Measurements from ENCODE around the gene SPATA45. TPM values are rescaled to one million over a fixed set of nuclear protein-coding genes. Genes with fewer than 3 reads are reported as not detected.

Gene SPATA45
- total RNA-seq, 1 experiment from 2014 or later = 0.68 TPM

DNA sequence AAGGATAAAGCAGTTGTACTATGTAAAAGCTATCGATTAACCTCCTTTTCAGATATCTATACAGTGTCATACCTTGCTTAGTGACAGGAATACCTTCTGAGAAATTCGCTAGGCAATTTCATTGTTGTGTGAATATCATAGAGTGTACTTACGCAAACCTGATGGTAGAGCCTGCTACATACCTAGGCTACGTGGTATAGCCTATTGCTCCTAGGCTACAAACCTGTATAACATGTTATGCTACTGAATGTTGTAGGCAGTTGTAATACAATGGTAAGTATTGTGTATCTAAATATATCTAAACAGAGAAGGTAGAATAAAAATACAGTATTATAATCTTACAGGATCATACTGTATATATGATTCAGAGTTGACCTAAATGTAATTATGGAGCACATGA lies 37.1 kb upstream of the SPATA45 start:
- Histone ChIP-seq H2AK5ac (ENCODE audit: insufficient read length, low read length) (no peak overlapping the region), H2BK12ac (ENCODE audit: insufficient read length, low read depth, low read length) (no peak overlapping the region), H4K20me1 (ENCODE audit: control insufficient read depth, insufficient read depth, insufficient read length) (no peaks in the 10 kb centered on the region), H3K9me3 (ENCODE audit: control insufficient read depth, low read depth, low read length) (no peaks in the 10 kb centered on the region), H4K8ac (replicated peaks; ENCODE audit: insufficient read length, low read depth, low read length) (no peak overlapping the region), H2BK120ac (ENCODE audit: low read depth, low read length, poor library complexity, severe bottlenecking) (no peak overlapping the region), H3K4me1 (ENCODE audit: insufficient read depth, low read length) (no peaks in the 10 kb centered on the region; the same call in 1 of the 2 replicates), H2BK5ac (ENCODE audit: insufficient read length, low read length) (no peak overlapping the region), H3K79me2 (ENCODE audit: insufficient read depth, low read length) (no peaks in the 10 kb centered on the region), H3K23ac (ENCODE audit: insufficient read length, low read depth, low read length) (no peak overlapping the region), H4K91ac (ENCODE audit: insufficient read length, low read depth, low read length) (no peak overlapping the region), H2BK15ac (ENCODE audit: low read depth, low read length) (no peak overlapping the region), H3K56ac (ENCODE audit: insufficient read length, low read depth, low read length) (no peak overlapping the region), H3K27ac (ENCODE audit: insufficient read length, low read depth, low read length) (no peak overlapping the region), H3K23me2 (ENCODE audit: insufficient read length, low read depth, low read length, poor library complexity, severe bottlenecking) (no peaks in the 10 kb centered on the region), H2AFZ (ENCODE audit: low read length) (no peak overlapping the region), H4K5ac (ENCODE audit: insufficient read length, low read depth, low read length) (no peak overlapping the region), H3K18ac (ENCODE audit: insufficient read length, low read depth, low read length) (no peak overlapping the region), H3K27me3 (ENCODE audit: insufficient read depth, low read length) (no peaks in the 10 kb centered on the region), H3K9ac (ENCODE audit: extremely low read depth, insufficient read length, low read length) (no peak overlapping the region), H3T11ph (ENCODE audit: low read length) (no peak overlapping the region), H3K14ac (ENCODE audit: insufficient read depth, low read length) (no peak overlapping the region), H3K4ac (ENCODE audit: low read depth, low read length) (no peak overlapping the region), H2BK20ac (ENCODE audit: low read depth, low read length, poor library complexity, severe bottlenecking) (no peak overlapping the region), H3K4me2 (ENCODE audit: insufficient read depth, insufficient read length, low read length) (no peak overlapping the region), H3K79me1 (ENCODE audit: insufficient read depth, low read depth, low read length, poor library complexity, severe bottlenecking) (peaks cover 5% of the 10 kb centered on the region)
- WGBS (ENCODE audit: extremely low coverage, insufficient read length, low lambda C conversion rate) = no CpG with 5 or more reads among the region's 4 CpGs
- H3K4me1 Mint-ChIP-seq = peaks cover 8% of the 10 kb centered on the region in 2 experiments
- no peak overlapping the region for H3K27ac Mint-ChIP-seq
- TF ChIP-seq, protein P1, sequence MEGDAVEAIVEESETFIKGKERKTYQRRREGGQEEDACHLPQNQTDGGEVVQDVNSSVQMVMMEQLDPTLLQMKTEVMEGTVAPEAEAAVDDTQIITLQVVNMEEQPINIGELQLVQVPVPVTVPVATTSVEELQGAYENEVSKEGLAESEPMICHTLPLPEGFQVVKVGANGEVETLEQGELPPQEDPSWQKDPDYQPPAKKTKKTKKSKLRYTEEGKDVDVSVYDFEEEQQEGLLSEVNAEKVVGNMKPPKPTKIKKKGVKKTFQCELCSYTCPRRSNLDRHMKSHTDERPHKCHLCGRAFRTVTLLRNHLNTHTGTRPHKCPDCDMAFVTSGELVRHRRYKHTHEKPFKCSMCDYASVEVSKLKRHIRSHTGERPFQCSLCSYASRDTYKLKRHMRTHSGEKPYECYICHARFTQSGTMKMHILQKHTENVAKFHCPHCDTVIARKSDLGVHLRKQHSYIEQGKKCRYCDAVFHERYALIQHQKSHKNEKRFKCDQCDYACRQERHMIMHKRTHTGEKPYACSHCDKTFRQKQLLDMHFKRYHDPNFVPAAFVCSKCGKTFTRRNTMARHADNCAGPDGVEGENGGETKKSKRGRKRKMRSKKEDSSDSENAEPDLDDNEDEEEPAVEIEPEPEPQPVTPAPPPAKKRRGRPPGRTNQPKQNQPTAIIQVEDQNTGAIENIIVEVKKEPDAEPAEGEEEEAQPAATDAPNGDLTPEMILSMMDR (conservative IDR thresholded peaks at IDR 0.05) = no peak
- peaks cover 58 to 88% (median 80%) of the 10 kb centered on the region in 3 experiments for H3K36me3 Mint-ChIP-seq (ENCODE audit: insufficient read depth in 1 of 3, low read depth in 3 of 3)
- H3K4me3 Mint-ChIP-seq = no peak overlapping the region
- DNase-seq = no peak
- H3K9me3 Mint-ChIP-seq = no peaks in the 10 kb centered on the region
- H3K27me3 Mint-ChIP-seq (ENCODE audit: low read depth) = no peaks in the 10 kb centered on the region
